ENCODE data around the gene TBC1D20.

DNA sequence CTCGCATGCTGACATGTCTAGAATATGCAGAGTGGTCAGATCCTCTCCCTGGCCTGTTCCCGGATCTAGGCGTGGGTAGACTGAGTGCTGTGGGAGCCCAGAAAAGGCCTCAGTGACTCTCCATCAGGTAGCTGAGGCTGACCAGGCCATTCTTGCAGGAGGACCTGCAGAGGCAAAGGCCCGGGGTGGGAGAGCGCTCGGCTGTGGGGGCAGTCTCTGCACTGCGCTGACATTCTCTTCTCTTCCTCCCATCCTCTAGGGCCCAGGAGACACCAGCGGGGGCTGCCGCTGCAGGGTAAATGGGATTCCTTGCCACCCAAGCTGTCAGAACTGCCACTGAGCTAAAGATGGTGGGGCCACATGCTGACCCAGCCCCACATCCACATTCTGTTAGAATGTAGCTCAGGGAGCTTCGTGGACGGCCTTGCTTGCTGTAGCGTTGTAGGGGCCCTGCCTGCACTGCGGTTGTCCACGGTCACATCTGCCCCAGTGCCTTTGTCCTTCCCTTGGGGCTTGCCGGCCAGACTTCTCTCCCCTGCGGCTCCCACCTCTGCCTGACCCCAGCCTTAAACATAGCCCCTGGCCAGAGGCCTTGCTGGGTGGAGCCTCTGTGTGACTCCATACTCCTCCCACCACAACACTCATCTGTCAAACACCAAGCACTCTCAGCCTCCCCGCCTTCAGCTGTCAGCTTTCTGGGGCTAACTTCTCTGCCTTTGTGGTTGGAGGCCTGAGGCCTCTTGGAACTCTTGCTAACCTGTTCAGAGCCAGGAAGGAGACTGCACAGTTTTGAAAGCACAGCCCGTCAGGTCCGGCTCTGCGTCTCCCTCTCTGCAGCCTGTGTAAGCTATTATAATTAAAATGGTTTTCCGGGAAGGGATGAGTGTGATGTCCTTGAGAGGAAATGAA, 32.0 kb downstream of the TBC1D20 start:
- TF ChIP-seq CTCF (IDR thresholded peaks at IDR 0.05; ENCODE audit: low read depth, low read length), result no peak
- no peak for TF ChIP-seq EZH2phosphoT487 (IDR thresholded peaks at IDR 0.05; ENCODE audit: low read depth)
